GM21390 (cell line): ENCODE measurements around the gene ST8SIA6.
"Not testable (repeated sequence)": the region's sequence is repeated elsewhere in the genome, so short reads cannot be mapped to it uniquely, and the experiment has no call there.

Source experiments
- ATAC-seq: cut with Tn5 transposase; IDR thresholded peaks from one replicate; pipeline ENCODE4 v1.9.1; 2021; ENCODE audit not compliant: unreplicated experiment

The ST8SIA6 gene

DNA sequence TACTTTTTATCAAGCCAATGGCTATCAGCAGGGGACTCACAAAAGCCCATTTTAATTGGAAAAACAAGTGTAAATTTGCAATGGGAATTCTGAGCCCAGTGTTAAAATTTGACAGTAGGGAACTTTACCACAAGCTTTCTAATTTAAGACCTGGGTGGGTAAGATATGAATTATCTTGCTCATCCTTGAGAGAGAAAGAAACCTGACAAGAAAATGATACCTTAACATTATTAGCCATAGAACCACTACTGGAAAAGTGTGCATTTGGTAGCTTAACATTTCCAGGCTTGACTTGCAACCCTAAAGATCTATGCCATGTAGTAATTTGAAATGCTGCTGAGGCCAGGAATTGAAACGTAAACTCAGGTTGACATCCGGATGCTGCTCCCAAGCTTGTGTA is 2.7 kb upstream of the ST8SIA6 start:
- no peak for ATAC-seq

DNA sequence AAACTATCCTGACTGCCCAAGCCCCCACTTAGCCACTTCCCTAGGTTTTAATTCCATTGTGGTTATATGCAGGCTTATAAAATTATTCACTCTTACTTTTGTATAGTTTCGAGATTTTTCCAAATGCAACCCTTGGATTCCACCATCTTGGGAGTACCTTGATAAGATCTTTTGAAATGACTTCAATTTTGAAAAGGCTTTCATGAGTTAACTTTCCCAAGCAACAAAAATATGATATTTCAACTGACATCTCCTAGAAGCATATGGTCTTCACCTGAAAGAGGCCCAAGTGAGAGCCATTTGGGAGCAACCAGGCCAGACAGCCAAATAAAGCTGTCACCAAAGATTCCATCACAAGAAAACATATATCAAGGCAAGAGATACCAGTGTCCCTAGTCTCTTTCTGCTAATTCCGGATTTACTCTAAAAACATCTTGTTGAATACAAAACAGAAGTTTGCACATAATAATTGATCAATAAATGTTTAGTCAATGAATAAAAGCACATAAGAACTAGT is 1.7 kb upstream of the ST8SIA6 start:
- ATAC-seq, result no peak

DNA sequence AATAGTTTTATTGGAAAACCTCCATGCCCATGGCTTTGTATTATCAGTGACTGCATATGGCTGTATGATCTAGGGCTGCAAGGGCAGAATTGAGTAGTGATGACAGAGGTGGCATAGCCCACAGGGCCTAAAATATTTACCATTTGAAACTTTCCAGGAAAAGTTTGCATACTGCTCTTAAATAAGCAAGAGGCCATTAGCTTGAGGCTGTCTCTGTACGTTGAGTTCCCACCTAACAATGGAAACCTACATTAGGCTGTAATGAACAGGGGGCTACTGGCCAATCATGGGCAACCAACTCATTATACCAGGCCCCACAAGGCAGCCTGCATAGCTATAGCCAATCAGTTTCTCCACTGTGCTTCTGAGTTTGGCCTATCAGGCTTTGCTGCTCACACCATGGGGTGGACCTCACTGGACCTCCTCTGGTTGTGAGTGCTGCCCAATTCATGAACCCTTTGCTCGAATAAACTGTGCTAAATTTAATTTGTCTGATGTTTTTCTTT is 673 bp upstream of the ST8SIA6 start:
- no peak for ATAC-seq

DNA sequence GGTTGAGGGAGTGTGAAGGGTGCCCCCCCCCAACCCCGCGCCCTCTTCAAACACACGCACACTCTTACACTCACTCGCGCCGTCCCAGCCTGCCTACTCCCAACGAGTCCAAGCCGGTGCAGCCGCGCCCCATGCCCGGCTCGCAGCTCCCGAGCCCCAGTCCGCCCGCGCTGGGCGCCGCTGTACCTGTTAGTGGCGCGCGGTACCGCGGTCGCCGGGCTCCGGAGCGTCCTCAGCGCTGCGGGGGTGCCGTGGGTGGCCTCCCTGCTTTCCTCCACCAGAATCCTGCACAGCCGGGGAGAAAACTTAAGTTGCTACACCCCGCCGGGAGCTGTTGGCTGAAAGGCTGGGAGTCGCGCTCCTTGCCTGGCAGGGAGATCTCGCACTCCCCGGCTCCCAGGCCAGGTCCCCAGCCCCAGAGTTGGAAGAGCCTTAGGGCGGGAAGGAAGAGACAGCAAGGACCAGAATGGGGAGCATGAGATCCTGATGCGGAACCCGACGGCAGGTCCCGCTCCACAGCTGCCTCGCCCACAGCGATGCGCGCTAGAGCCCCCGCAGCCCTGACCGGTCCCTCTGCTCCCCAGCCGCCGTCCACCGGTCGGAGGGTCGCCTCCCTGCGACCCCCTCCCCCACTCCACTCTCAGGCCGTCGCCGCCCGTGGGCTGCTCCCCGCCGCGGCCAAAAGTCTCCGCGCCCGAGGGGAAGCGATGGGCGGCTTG is 863 bp downstream of the ST8SIA6 start:
- peak; percentile 47 for ATAC-seq

DNA sequence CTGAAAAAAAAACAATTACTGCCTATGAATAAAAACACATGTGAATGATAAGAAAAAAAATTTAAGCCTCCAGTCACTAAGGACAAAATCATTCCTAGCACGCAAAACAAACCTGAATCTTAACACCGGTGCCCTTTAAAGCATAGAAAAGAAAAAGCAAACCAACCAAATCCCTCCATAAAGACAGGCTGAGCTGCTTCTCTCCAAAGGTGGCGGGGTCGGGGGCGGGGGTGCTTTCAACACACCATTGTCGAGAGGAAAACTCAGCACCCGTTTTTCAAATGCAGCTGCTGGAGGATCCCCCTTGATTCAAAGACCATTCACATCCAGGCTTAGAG is 1.4 kb downstream of the ST8SIA6 start:
- ATAC-seq, result no peak

DNA sequence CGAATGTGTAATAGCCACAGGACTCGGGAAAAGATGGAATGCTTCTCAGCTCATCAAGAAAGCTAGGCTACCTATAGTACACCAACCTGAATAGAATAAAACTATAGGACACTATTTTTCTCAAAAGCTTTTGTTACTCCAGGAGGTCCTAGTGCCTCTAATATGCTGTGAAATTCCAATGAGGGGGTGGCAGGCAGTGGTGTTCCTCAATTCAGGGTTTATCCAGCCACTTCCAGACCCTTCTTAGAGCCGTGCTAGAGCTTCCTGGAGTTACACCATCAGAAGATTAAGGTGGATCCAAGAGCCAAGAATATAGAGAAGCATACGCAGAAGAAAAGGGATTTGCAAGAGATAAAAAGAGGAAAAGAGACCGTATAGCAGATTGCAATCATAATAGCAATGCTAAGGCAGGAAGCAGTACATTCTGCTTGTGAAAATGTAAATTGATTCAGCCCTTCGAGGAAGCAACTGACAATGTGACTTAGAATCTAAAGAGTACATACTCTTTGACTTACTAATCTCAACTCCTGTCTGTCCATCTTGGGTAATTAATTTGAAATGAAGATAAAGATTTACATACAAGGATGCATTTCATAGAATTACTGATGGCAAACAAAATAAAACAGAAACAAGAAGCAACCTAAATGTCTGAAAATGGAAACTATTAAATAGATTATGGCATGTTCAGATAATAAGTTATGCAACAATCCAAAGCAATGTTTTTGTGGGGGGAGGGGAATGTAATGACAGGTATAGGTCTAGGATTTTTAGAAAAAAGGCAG is 2.1 kb downstream of the ST8SIA6 start:
- ATAC-seq, result no peak

DNA sequence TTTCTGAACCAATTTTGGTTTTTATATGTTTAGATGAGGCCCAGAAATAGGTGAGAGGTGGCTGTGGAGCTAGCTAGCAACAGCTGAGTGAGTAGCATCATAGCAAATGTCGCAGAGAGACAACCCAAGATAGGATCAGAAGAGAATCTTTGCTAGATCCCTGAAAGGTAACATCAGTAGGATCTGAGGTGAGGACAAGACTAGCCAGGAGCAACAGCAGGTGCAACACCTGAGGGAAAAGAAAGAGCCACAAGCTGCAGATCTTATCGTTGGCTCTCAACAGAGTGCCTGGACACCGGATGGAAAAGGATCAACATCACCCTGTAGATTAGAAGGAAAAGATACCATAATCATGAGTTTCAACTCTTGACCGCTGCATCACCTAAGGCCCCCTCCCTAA is 4.4 kb downstream of the ST8SIA6 start:
- ATAC-seq, result no peak

DNA sequence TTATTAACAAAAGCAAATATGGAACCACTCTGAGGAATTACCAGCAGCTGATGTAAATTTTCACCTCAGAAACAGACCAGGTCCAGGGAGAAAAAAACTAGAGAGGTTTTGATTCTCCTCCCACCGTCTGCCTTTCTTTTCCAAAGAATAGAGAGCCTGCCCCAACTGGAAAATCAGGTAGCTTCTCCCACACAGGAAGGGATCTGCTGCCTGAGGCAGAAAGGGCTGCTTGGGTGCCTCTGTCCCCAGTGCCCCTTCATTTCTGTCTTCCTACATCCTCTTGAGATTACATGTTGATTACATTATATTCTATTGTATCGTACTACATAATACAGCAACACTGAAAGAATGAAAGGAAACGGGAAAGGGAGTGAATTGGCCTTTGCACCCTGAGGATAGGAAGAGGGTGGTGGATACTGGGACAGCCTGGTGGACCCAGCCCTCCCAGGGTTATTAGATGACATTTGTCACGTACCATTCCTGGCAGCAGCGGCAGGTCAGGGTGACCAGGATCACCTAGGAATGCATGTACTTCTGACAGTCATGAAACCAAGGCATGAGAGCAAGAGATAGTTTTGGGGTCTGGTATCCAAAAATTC is 8.9 kb downstream of the ST8SIA6 start:
- ATAC-seq, result no peak

DNA sequence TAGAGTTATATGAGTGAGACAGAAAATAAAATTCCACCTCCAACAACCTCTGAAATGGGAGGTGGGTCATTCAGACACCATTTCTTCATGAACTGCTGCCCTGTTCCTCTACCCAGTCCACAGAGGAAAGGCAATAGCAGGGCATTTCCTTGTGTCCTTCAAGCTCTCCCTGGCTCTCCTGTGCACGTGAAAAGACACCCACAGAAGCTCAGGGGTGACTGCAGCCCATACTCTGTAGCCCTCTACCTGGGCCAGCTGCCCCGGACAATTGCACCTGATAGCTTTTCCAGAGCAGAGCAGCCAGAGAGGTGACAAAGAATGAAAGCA is 10.0 kb downstream of the ST8SIA6 start:
- no peak for ATAC-seq

DNA sequence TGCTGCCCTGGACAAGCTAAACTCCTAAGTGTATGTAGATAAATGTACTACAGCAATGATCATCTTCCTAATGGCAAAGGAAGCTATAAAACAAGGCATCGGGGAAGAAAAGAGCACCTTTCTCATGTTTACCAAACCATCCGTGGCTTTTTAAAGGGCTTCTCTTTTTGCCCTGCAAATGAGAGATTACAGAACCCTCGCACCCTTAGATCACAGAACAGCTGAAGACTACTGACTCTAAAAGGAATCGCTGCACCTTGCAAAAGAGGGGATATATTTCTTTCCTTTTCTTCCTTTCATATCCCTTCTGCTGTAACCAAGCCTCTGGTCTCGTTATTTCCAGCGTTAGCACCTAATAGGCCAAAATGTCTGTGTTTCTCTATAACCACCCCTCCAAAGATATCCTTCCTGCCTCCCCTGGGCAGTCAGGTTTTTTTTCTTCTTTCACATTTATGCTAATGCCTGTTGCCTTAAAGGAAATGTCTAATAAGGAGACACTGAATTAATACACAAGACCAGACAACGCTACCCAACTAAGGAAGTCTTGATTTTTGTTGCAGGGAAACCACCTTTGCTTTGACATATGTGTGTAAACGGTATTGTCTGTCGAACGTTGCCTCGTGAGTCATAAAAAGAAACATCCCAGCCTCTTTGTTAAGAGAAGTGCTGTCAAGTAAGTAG is 10.5 kb downstream of the ST8SIA6 start:
- ATAC-seq, result peak; percentile 97

DNA sequence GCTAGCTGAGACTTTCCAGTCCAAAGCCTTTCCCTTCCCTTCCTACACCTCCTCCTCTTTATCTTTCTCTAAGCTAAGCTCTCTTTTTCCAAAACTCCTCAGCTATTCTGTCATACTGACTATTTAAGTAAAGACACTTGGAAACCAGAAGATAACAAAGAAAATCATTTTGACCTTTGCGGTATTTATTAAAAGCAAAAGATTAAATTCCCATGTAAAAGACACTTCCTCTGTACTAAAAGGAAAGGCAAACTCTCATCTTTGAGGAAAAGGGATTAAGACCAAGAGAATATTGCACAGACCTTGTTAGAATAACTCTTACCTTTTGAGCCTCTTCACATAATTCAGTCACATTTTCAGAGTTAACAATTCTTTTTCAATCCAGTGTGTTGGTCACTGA is 15.8 kb downstream of the ST8SIA6 start:
- no peak for ATAC-seq

DNA sequence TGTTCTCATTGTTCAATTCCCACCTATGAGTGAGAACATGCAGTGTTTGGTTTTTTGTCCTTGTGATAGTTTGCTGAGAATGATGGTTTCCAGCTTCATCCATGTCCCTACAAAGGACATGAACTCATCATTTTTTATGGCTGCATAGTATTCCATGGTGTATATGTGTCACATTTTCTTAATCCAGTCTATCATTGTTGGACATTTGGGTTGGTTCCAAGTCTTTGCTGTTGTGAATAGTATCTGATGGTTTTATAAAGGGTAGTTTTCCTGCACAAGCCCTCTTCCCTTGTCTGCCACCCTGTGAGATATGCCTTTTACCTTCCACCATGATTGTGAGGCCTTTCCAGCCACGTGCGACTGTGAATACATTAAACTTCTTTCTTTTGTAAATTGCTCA is 17.8 kb downstream of the ST8SIA6 start:
- ATAC-seq, result not testable (repeated sequence)

DNA sequence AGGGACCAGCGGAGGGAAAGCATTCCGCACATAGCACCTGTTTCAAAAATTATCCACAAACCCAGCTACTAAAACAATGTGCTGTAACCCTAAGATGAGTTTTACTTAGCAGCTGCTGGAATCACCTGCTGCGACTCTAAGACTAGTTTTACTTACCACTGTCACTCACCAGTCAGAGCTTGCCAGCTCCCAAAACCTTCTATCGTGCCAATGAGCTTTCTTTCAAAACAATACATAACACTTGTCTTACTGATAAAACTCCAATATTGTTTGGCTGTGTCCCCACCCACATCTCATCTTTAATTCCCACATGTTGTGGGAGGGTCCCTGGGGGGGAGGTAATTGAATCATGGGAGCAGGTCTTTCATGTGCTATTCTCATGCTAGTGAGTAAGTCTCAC is 18.4 kb downstream of the ST8SIA6 start:
- ATAC-seq, result no peak

DNA sequence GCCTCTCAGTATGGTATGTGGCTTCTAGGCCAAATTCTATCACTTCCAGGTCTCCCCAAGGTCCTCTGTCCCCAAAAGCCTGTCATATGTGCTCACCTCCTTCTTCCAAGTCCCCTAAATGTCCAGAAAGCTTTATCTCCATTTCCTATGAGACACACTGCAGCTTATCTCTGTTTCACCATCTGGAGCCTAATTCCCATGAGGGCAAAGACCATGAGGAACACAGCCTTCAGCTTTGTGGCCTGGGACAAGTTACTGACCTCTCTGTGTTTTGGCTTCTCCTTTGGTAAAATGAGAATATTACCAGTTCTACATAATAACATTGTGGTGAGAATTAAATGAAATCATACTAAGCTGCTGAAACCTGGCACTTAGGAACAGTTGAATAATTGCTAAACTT is 19.2 kb downstream of the ST8SIA6 start:
- ATAC-seq, result no peak

DNA sequence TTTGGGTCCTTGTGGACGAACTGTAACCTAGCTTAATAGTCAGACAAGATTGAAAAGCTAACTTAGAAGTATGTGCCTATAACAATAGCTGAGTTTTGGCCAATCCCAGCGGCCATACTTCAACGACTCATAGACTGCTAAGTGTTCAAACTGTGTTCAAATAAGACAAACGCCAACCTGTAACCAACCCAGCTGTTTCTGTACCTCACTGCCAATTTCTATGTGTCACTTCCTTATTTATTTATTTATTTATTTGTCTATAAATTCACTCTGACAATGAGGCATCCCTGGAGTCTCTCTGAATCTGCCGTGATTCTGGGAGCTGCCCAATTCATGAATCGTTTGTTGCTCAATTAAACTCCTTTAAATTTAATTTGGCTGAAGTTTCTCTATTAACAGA is 21.7 kb downstream of the ST8SIA6 start:
- ATAC-seq, result no peak

DNA sequence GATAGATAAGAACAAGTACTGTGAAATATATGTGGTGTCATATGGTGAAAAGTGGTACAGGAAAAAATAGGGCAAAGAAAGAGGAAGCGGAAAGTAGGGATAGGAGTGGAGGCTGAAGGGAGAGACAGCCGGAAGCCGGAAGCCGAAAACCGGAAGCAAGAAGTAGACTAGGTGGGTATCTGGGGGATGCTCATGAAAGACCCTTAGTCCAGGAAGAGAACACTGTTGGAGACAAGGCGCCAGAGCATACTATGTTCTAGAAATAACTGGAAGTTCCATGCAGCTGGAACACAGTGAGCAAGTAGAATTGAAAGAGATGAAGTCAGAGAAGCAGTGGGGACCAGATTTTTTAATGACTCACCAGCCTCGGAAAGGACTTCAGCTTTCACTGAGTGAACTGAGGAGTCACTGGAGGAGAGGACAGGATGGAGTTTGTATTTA is 22.5 kb downstream of the ST8SIA6 start:
- ATAC-seq, result no peak

DNA sequence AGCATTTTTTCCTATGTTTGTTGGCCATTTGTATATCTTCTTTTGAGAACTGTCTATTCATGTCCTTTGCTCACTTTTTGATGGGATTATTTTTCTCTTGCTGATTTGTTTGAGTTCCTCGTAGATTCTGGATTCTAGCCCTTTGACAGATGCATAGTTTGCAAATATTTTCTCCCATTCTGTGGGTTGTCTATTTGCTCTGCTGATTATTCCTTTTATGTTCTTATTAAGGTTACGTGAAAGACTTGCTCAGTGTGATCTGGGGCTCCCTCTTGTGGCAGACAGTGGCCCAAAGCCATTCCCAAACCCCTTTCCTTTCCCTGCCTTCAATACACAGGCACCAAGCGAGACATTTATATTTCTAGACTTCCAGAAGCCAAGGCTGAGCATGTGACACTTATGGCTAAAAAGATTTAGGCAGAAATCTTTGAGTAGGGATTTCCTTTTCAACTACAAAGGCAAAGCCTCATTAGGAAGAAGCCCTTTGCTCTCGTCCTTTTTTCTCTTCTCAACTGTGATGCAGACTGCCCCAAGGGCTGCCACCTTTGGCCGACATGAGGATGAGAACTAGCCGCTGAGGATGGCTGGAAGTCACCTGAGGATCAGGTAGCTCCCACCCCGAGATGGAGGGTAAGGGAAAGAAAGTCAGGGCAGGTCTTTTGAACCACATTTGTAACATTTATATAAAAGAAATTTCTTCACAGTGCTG is 23.6 kb downstream of the ST8SIA6 start:
- no peak for ATAC-seq

DNA sequence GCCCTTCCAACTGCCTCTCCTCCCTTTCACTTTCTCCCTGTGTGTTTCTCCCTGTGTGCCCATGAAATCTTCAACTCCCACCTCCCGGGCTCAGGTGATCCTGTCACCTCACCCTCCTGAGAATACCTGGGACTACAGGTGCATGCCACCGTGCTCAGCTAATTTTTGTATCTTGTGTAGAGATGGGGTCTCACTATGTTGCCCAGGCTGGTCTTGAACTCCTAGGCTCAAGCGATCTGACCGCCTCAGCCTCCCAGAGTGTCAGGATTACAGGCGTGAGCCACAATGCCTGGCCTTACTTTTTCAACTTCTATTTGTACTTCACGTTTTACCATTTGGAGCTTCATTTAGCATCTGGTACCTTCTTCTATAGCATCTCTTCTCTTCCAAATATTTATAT is 24.9 kb downstream of the ST8SIA6 start:
- ATAC-seq, result no peak

DNA sequence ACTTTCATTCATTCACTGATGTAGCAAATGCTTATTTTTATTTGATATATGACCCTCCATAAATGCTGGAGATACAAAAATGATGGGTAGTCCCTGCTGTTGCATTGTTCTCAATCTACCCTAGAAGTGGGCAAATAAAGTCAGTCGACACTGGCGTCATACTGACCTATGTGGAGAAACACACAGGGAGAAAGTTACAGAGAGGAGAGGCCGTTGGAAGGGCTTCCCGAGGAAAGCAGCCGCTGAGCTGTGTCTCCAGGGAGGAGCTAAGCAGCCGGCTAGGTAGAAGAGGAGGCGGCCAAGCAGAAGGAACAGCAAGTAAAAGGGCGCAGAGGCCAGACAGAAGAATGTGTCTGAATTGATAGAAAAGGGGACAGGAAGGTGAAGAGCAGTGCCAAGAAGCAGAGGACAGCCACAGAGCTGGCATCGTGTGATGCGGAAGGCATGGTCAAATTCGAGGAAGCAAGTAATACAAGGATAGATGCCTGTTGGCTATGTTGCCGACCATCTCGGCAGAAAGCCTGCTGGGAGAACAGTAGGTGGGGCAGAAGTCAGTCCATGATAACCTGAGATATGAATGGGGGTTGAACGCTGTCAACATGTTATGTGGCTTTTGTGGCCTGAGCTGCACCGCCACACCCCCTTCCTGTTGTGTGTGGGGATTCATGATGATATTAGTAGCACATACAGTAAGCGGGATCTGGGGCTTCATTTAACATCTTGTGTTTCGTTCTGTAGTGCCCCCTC is 25.9 kb downstream of the ST8SIA6 start:
- ATAC-seq, result peak; percentile 59
